GM12801 (cell line): ENCODE measurements around the gene PPP2R2C.

Experiments used
- CTCF ChIP-seq: IDR thresholded peaks from one replicate; pipeline ENCODE4 v1.5.1; 2011; ENCODE audit warnings: control low read depth; ENCODE audit not compliant: insufficient read length; ENCODE audit errors: extremely low read depth

PPP2R2C gene

GRCh38 chr4:6439120-6439762 lies 33.2 kb downstream of the PPP2R2C start:
- TF ChIP-seq CTCF, result no peak

GRCh38 chr4:6437826-6438238 lies 34.6 kb downstream of the PPP2R2C start:
- no peak for TF ChIP-seq CTCF

- no peak for TF ChIP-seq CTCF
Measured at GRCh38 chr4:6435010-6435409, 37.4 kb downstream of the PPP2R2C start.

- no peak for TF ChIP-seq CTCF
Measured at GRCh38 chr4:6430927-6431326, 41.5 kb downstream of the PPP2R2C start.

GRCh38 chr4:6427439-6428090 lies 44.8 kb downstream of the PPP2R2C start:
- TF ChIP-seq CTCF, result no peak

- no peak for TF ChIP-seq CTCF
Measured at GRCh38 chr4:6426571-6427438, 45.6 kb downstream of the PPP2R2C start.

GRCh38 chr4:6425911-6426310 lies 46.5 kb downstream of the PPP2R2C start:
- no peak for TF ChIP-seq CTCF
